ENCODE data around the gene PEX6. TPM values are rescaled to one million over a fixed set of nuclear protein-coding genes. Genes with fewer than 3 reads are reported as not detected.

Gene PEX6
- total RNA-seq, 1 experiment from 2014 or later: 50.5 TPM

DNA sequence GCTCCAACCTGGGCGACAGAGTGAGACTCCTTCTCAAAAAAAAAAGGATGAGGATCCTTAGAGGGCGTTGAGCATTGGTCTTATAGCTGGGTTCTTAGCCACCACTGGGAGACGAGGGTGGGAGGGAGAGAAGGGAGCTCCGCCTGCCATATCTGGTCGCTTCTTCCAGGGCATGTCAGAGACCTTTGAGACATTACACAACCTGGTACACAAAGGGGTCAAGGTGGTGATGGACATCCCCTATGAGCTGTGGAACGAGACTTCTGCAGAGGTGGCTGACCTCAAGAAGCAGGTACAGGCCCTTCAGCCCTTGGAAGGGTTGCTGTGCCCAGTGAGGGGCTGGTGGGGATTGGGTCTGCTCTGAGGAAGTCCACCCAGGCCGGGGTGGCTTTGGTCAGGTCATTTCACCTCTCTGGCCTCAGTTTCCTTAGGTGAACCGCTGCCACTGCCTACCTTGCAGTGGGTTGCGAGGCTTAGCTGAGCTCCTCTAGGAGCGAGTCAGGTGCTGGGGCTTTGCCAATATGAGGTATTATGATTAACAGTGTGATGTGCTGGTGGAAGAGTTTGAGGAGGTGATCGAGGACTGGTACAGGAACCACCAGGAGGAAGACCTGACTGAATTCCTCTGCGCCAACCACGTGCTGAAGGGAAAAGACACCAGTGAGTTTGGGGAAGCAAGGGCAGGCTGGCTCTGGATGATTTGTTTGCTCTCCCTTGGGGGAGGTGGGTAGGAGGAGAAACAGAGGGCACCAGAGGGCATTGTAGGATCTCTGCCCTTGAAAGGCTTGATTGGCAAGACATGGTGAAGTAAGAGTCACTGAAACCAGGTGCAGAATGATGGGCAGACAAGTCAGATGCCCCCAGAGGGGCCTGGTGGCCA, 41.2 kb downstream of the PEX6 start:
- no peak for DNase-seq (ENCODE audit: low spot score)

DNA sequence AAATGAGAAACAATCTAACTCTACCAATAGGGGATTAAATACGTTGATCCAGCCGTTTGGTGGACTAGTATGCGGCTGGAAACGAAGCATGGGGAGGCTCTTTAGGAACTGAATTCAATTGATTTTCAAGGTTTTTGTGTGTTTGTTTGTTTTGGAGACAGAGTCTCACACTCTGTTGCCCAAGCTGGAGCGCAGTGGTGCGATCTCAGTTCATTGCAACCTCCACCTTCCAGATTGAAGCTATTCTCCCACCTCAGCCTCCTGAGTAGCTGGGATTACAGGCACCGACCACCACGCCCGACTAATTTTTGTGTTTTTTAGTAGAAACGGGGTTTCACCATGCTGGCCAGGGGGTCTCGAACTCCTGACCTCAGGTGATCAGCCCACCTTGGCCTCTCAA, 42.6 kb downstream of the PEX6 start:
- no peak for DNase-seq (ENCODE audit: low spot score)

DNA sequence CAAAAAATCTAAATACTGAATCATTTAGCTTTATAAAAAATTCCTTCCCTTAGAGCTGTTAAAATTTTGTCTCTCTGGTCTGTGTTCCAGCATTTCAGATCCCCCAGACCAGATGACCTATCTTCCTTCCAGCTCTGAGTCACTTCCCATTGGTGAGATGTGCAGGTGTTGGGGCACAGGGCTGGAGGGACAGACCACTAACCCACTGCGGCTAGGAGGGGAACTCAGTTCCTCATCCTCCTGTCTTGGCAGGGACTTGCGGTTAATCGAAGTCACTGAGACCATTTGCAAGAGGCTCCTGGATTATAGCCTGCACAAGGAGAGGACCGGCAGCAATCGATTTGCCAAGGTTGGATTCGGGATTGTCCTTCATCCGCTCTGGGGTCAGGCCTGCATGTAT, 43.7 kb downstream of the PEX6 start:
- DNase-seq (ENCODE audit: low spot score): no peak

DNA sequence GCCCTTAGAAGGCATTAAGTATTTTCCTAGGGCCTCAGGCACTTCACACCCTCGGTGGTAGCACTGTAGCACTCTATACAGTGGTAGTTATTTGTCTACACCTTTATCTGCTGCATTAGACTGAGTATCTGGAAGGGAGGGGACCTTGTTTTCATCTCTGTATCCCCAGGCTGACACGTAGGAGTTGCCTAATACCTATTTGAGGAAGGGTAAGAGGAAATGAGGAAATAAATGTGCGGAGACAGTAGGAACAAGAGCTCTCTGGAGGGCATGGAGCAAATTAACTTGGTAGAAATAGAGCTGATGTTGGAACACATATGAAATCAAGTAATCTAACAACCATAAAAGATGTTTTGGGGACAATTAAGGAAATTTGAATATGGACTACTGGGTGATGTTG, 45.8 kb downstream of the PEX6 start:
- DNase-seq (ENCODE audit: low spot score): no peak

DNA sequence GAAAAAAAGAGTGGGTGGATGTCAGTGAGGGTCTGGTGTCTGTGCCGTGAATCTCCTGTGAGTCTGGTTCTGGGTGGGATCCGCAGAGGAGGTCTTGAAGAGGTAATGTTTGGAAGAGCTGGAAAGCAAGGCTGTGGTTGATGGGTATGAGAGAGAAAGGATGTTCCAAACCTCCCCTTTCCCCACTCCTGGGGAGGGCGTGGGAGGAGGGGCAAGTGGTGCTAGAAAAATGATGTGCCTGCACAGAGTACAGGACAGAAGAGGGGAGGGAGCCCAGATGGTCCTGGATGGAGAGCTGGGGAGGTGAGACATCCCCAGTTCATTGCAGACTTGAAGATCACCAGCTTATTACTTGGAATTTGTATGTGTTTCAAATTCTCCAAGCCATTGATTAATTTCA, 46.6 kb downstream of the PEX6 start:
- no peak for DNase-seq (ENCODE audit: low spot score)

DNA sequence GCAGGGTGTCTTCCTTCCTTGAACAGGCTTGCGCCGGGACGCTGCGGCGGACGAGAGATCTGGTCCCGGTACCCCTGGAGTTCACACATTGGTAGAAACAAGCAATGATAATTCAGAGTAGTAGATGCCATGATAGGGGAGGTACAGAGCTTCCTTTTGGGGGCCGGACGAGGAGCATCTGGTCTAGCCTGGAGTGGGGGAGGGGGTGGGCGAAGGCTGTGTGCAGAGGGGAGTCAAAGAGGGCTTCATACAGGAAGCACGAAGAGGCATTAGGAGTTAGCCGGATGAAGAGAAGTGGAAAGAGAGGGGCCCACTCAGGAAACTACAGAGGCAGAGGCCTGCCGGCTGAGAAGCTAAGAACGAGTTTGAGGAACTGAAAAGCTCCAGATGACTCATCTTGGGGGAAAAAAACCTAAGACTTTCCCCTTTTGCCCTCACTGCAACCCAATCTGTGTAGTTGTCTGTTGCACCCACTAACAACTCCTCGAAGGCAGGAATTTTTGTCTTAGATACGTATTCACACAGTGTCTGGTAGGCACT, 49.1 kb downstream of the PEX6 start:
- peak; percentile 46 for DNase-seq (ENCODE audit: low spot score)

DNA sequence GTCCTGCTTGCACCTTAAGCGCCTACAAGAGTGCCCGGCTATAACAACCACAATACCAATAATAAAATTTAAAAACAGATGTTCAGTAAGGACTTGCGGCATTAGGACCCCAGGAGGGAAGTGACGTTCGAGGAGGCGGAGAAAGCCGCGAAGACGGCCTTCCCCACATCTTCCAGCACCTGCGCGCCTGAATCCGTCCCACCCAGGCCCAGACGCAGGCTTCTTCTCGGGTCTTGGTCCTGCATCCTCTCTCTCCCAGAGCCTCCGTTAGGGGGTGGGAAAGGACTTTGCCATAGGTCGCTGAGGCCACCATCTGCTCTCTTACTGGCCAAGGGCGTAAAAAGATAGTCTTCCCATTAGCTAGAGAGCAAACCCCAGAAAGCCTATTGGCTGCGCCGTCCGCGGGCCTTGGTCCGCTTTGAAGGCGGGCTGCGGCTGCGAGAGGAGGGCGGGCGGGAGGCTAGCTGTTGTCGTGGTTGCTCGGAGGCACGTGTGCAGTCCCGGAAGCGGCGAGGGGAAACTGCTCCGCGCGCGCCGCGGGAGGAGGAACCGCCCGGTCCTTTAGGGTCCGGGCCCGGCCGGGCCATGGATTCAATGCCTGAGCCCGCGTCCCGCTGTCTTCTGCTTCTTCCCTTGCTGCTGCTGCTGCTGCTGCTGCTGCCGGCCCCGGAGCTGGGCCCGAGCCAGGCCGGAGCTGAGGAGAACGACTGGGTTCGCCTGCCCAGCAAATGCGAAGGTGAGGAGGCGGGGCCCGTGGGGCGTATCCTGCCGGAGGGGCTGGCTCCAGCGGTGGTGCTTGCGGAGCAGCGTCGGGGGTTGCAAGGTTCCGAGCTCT, 49.8 kb downstream of the PEX6 start, which contains the start of gene CNPY3:
TSS of gene CNPY3 (plus strand) at position 495 of the 835 bp plus-strand sequence. CDS start at position 586, 91 bp downstream.
- DNase-seq (ENCODE audit: low spot score): peak; percentile 95

DNA sequence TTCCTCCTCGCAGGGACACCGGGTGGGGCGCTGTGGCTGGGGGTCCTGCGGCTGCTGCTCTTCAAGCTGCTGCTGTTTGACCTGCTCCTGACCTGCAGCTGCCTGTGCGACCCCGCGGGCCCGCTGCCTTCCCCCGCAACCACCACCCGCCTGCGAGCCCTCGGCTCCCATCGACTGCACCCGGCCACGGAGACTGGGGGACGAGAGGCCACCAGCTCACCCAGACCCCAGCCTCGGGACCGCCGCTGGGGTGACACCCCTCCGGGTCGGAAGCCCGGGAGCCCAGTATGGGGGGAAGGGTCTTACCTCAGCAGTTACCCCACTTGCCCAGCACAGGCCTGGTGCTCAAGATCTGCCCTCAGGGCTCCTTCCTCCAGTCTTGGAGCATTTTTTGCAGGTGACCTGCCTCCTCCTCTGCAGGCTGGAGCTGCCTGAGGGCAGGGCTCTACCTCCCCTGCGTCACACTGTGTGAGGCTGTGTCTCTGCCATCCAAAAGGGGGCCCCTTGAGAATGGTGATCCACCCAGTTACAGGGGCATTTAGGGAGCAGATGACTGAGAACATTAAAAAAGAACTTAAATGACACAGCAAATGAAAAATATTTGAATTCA, 53.6 kb downstream of the PEX6 start:
- DNase-seq (ENCODE audit: low spot score): no peak

DNA sequence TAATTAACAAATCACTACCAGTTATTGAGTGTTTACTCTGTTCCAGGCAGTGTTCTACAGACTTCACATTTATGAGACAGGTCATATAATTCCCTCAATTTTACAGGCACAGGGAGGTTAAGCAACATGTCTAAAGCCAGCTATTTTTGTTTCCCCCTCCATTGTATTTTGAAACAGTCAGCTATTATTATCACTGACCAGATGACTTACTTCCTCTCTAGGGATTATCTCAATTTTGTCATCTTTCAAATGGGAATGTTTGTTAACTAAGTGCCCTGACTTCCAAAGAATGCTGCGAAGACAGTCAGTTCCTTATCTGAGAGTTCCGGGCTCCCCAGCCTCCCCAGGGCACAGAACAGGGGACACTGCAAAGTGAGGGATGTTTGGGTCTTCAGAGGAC, 55.3 kb downstream of the PEX6 start:
- no peak for DNase-seq (ENCODE audit: low spot score)

DNA sequence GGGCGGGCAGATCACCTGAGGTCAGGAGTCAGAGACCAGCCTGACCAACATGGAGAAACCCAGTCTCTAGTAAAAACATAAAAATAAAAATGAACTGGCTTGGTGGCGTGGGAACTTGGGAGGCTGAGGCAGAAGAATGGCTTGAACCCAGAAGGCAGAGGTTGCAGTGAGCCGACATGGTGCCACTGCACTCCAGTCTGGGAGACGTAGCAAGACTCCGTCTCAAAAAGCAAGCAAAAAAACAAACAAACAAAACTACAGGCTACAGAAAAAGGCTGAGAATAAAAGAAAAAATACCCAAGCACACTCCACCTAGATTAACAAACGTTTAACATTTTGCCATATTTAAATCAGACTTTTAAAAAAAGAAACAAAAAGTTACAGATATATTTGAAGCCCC, 57.2 kb downstream of the PEX6 start:
- DNase-seq (ENCODE audit: low spot score): no peak

DNA sequence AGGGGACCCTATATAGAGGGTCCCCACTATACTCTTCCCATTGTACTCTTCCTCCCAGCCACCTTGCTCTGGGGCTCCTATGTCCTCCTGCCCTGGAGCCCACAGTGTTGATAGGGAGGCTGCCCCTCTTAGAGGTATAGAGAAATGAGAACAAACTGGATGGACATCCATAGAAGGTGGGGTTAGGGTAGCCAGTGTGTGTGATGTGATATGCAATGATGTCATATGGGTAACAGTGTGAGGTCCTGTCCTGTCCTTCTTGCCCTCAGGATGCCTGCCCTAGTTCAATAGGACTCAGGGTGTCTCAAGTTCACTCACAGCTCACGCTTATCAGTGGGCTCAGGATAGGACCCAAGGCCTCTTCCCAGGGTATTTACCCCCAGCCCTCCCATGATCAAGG, 62.7 kb downstream of the PEX6 start:
- DNase-seq (ENCODE audit: low spot score): no peak

DNA sequence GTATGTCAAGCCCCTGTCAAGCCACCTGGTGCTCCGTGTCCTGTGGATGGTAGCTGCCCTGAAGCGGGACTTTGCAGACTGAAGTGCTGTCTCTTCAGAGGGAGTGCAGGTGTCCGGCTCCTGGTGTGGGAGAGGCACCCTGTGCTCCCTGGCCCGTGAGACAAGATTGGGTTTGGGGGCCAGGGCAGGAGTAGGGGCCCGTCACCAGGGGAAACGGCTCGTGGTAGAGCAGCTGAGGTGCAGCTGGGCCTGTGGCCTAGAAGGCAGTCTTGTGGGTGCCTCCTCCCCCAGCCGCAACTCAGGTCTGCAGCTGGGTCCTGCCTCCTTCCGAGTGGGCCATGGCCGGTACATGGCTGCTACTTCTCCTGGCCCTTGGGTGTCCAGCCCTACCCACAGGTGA, 63.2 kb downstream of the PEX6 start, which contains the start of gene PTCRA:
TSS of gene PTCRA (plus strand) at position 322 of the 400 bp plus-strand sequence. CDS start at position 339, 17 bp downstream.
- DNase-seq (ENCODE audit: low spot score): no peak

DNA sequence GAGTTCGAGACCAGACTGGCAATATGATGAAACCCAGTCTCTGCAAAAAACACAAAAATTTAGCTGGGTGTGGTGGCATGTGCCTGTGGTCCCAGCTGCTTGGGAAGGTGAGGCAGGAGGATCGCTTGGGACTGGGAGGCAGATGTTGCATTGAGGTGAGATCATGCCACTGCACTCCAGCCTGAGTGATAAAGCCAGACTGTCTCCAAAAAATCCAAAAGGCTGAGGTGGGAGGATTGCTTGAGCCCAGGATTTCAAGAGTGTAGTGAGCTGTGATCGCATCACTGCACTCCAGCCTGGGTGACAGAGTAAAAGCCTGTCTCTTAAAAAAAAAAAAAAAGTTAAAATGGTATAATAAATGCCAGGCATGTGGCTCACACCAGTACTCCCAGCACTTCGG, 64.4 kb downstream of the PEX6 start:
- DNase-seq (ENCODE audit: low spot score): no peak

Other genes starting within 250 kb of the PEX6 start
- gene TBCC, start 233.1 kb downstream of the PEX6 start, total RNA-seq (2014; rRNA removed; shearing (Covaris generic)): 34.5 and 38.7 TPM in 2 replicates
- 3.6 and 3.9 TPM in 2 replicates for gene BICRAL, start 197.1 kb downstream of the PEX6 start, total RNA-seq (2014; rRNA removed; shearing (Covaris generic))
- 63.6 and 67.1 TPM in 2 replicates for gene RPL7L1, start 99.6 kb downstream of the PEX6 start, total RNA-seq (2014; rRNA removed; shearing (Covaris generic))
- gene PTCRA, start 63.1 kb downstream of the PEX6 start, total RNA-seq (2014; rRNA removed; shearing (Covaris generic)): not detected in 2 replicates
- gene CNPY3, start 49.7 kb downstream of the PEX6 start, total RNA-seq (2014; rRNA removed; shearing (Covaris generic)): 50.2 and 54.5 TPM in 2 replicates
- gene GNMT, start 18.4 kb downstream of the PEX6 start, total RNA-seq (2014; rRNA removed; shearing (Covaris generic)): not detected in 2 replicates
- gene PPP2R5D, start 5.4 kb upstream of the PEX6 start, total RNA-seq (2014; rRNA removed; shearing (Covaris generic)): 48.1 and 53.4 TPM in 2 replicates
- 91.0 and 91.3 TPM in 2 replicates for gene MEA1, start 34.8 kb upstream of the PEX6 start, total RNA-seq (2014; rRNA removed; shearing (Covaris generic))
- 120 and 126 TPM in 2 replicates for gene KLHDC3, start 35.1 kb upstream of the PEX6 start, total RNA-seq (2014; rRNA removed; shearing (Covaris generic))
- gene RRP36, start 42.4 kb upstream of the PEX6 start, total RNA-seq (2014; rRNA removed; shearing (Covaris generic)): 76.7 and 82.0 TPM in 2 replicates
- gene CUL7, start 74.7 kb upstream of the PEX6 start, total RNA-seq (2014; rRNA removed; shearing (Covaris generic)): 20.9 and 21.1 TPM in 2 replicates
- gene MRPL2, start 80.3 kb upstream of the PEX6 start, total RNA-seq (2014; rRNA removed; shearing (Covaris generic)): 54.4 and 79.1 TPM in 2 replicates
- gene KLC4, start 80.5 kb upstream of the PEX6 start, total RNA-seq (2014; rRNA removed; shearing (Covaris generic)): 47.6 and 58.8 TPM in 2 replicates
- gene PTK7, start 97.1 kb upstream of the PEX6 start, total RNA-seq (2014; rRNA removed; shearing (Covaris generic)): 48.0 and 56.3 TPM in 2 replicates
- gene SRF, start 192.1 kb upstream of the PEX6 start, total RNA-seq (2014; rRNA removed; shearing (Covaris generic)): 49.2 and 57.4 TPM in 2 replicates
- 13.5 and 17.2 TPM in 2 replicates for gene CUL9, start 203.0 kb upstream of the PEX6 start, total RNA-seq (2014; rRNA removed; shearing (Covaris generic))